HG03175 (cell line): ENCODE data around the gene HSF5.
"Not testable (repeated sequence)": the region's sequence is repeated elsewhere in the genome, so short reads cannot be mapped to it uniquely, and the experiment has no call there.

Experiments
- ATAC-seq: cut with Tn5 transposase; IDR thresholded peaks from one replicate; pipeline ENCODE4 v1.9.1; 2021; ENCODE audit warnings: mild to moderate bottlenecking, moderate library complexity; ENCODE audit not compliant: unreplicated experiment

HSF5 gene

GRCh38 chr17:58484600-58484999 is 3.6 kb downstream of the HSF5 start:
- no peak for ATAC-seq

GRCh38 chr17:58481798-58482197 is 6.4 kb downstream of the HSF5 start:
- ATAC-seq: not testable (repeated sequence)

GRCh38 chr17:58480090-58480489 is 8.1 kb downstream of the HSF5 start:
- ATAC-seq: no peak

- ATAC-seq: no peak
These were observed 11.4 kb downstream of the HSF5 start for GRCh38 chr17:58476812-58477211.

- no peak for ATAC-seq
These were observed 12.2 kb downstream of the HSF5 start for GRCh38 chr17:58475985-58476384.

- ATAC-seq: no peak
These were observed 17.9 kb downstream of the HSF5 start for GRCh38 chr17:58470356-58470755.

- ATAC-seq: no peak
These were observed 19.3 kb downstream of the HSF5 start for GRCh38 chr17:58468944-58469343.

- ATAC-seq: no peak
These were observed 32.7 kb downstream of the HSF5 start for GRCh38 chr17:58455491-58455890.

GRCh38 chr17:58452738-58453137 is 35.5 kb downstream of the HSF5 start:
- no peak for ATAC-seq

GRCh38 chr17:58447039-58447975 is 40.9 kb downstream of the HSF5 start:
- peak; percentile 39 for ATAC-seq

GRCh38 chr17:58446086-58446485 is 42.1 kb downstream of the HSF5 start:
- ATAC-seq: no peak

GRCh38 chr17:58436805-58437239 is 51.4 kb downstream of the HSF5 start:
- ATAC-seq: no peak

- no peak for ATAC-seq
These were observed 52.0 kb downstream of the HSF5 start for GRCh38 chr17:58436245-58436644.

- ATAC-seq: no peak
These were observed 55.2 kb downstream of the HSF5 start for GRCh38 chr17:58432806-58433573.

- no peak for ATAC-seq
These were observed 60.4 kb downstream of the HSF5 start for GRCh38 chr17:58427807-58428206.

GRCh38 chr17:58421711-58422110 is 66.5 kb downstream of the HSF5 start:
- no peak for ATAC-seq

GRCh38 chr17:58420827-58421226 is 67.4 kb downstream of the HSF5 start:
- ATAC-seq: no peak

- ATAC-seq: peak; percentile 96
These were observed 70.7 kb downstream of the HSF5 start, which contains the start of gene RNF43 for GRCh38 chr17:58417300-58418092. Gene RNF43 (minus strand): TSS chr17:58417534. CDS start chr17:58415577, 1,957 bp downstream.

GRCh38 chr17:58416937-58417299 is 71.3 kb downstream of the HSF5 start:
- ATAC-seq: no peak

- no peak for ATAC-seq
These were observed 71.8 kb downstream of the HSF5 start for GRCh38 chr17:58416396-58416795.
